Endothelial cell of umbilical vein (primary cell): ENCODE data around the gene AKT2. TPM values are rescaled to one million over a fixed set of nuclear protein-coding genes. Genes with fewer than 3 reads are reported as not detected.

ENCODE experiments used
- BruUV-seq: library from RNA; stranded (reverse); fragments of 400-500 nt; replicated peaks from 2 replicates; lab custom pipeline; 2021; lab: Mats Ljungman, UMichigan
- CTCF ChIA-PET: fragments of 300-600, 350-600 bp; sonication (Branson Sonifier 250); formaldehyde crosslinking; loops from one replicate; lab custom pipeline; 2021; ENCODE audit warnings: antibody characterized with exemption, inconsistent platforms; lab: Charles Lee
- POLR2A ChIA-PET: fragments of 300-600, 350-600 bp; sonication (Branson Sonifier 250); formaldehyde crosslinking; loops from one replicate; lab custom pipeline; 2021; ENCODE audit warnings: antibody characterized with exemption, inconsistent platforms; lab: Charles Lee
- DNase-seq: peaks from one replicate; pipeline ENCODE4 v3.0.0-alpha.2; 2011; ENCODE audit warnings: low read depth, low spot score
- FAIRE-seq: peaks from 2 replicates; lab custom pipeline; 2011; peaks lifted over from hg19 to GRCh38; lab: Jason Lieb, UNC
- H2AFZ ChIP-seq: 2 replicates; pipeline ENCODE4 v1.6.0; 2012; ENCODE audit warnings: low read depth, low read length, control low read depth, inconsistent platforms
- H3K27ac ChIP-seq: 2 replicates; pipeline ENCODE4 v1.5.1; 2011; ENCODE audit warnings: low read depth, mild to moderate bottlenecking, control low read depth, low read length, moderate library complexity; ENCODE audit not compliant: insufficient read depth
- H3K27me3 ChIP-seq, 2 experiments: 2 replicates each; pipeline versions ENCODE4 v1.6.0 to v1.6.1; 2011; ENCODE audit warnings: low read length in 2 of 2, mixed read lengths in 1 of 2; ENCODE audit not compliant: control insufficient read depth in 2 of 2, insufficient read depth in 2 of 2
- H3K36me3 ChIP-seq, 2 experiments: 2 replicates in 1 of 2; 3 replicates in 1 of 2; pipeline ENCODE4 v1.5.1; 2011; ENCODE audit warnings: low read length in 2 of 2, mild to moderate bottlenecking in 1 of 2, moderate library complexity in 1 of 2; ENCODE audit not compliant: control insufficient read depth in 2 of 2, insufficient read depth in 2 of 2; ENCODE audit errors: extremely low read depth in 1 of 2
- H3K4me1 ChIP-seq: 3 replicates; pipeline ENCODE4 v1.5.1; 2011; ENCODE audit warnings: mild to moderate bottlenecking, low read length; ENCODE audit not compliant: control insufficient read depth, insufficient read depth; ENCODE audit errors: extremely low read depth
- H3K4me2 ChIP-seq: 2 replicates; pipeline ENCODE4 v1.6.1; 2011; ENCODE audit warnings: low read length, control low read depth, mixed read lengths; ENCODE audit not compliant: insufficient read depth
- H3K4me3 ChIP-seq, 3 experiments: fragments of 200-600 bp in 1 of 3; sonication (generic), shearing (Covaris generic) in 1 of 3; replicated peaks in 1 of 3; 2 replicates each; pipeline ENCODE4 v1.5.1; 2011 to 2016; ENCODE audit warnings: control low read depth in 3 of 3, low read length in 3 of 3, mild to moderate bottlenecking in 2 of 3, inconsistent platforms in 1 of 3, low read depth in 1 of 3, moderate library complexity in 1 of 3; ENCODE audit not compliant: insufficient read depth in 1 of 3
- H3K79me2 ChIP-seq: 2 replicates; pipeline ENCODE4 v1.6.0; 2012; ENCODE audit warnings: low read length, inconsistent platforms; ENCODE audit not compliant: control insufficient read depth, insufficient read depth
- H3K9ac ChIP-seq: replicated peaks from 2 replicates; pipeline ENCODE3; 2011; ENCODE audit warnings: low read length, control low read depth; ENCODE audit not compliant: insufficient read depth; ENCODE audit errors: extremely low read depth
- H3K9me1 ChIP-seq: replicated peaks from 3 replicates; pipeline ENCODE4 v1.6.0; 2011; ENCODE audit warnings: mild to moderate bottlenecking, low read length; ENCODE audit not compliant: control insufficient read depth, insufficient read depth; ENCODE audit errors: extremely low read depth
- H3K9me3 ChIP-seq: replicated peaks from 2 replicates; pipeline ENCODE4 v1.5.1; 2012; ENCODE audit warnings: low read length, inconsistent platforms; ENCODE audit not compliant: control insufficient read depth, insufficient read depth
- H4K20me1 ChIP-seq: replicated peaks from 2 replicates; pipeline ENCODE3; 2011; ENCODE audit warnings: mild to moderate bottlenecking, low read length; ENCODE audit not compliant: control insufficient read depth, insufficient read depth; ENCODE audit errors: extremely low read depth
- CTCF ChIP-seq, 2 donors: IDR thresholded peaks; 1 replicate in 1 of 2; 2 replicates in 1 of 2; pipeline ENCODE4 v1.5.1; 2011; ENCODE audit warnings: low read length in 2 of 2, mild to moderate bottlenecking in 2 of 2, moderate library complexity in 2 of 2, control low read depth in 1 of 2, inconsistent platforms in 1 of 2, low read depth in 1 of 2; ENCODE audit not compliant: insufficient read depth in 1 of 2; ENCODE audit errors: extremely low read depth in 1 of 2
- EZH2 ChIP-seq: IDR thresholded peaks from 2 replicates; pipeline ENCODE4 v1.6.1; 2012; ENCODE audit warnings: borderline replicate concordance, low read depth, mild to moderate bottlenecking, moderate library complexity, low read length, inconsistent platforms; ENCODE audit not compliant: severe bottlenecking
- FOS ChIP-seq: IDR thresholded peaks from 2 replicates; pipeline ENCODE4 v1.6.1; 2011; ENCODE audit warnings: mild to moderate bottlenecking, low read length, moderate library complexity, borderline replicate concordance; ENCODE audit not compliant: insufficient read depth
- GATA2 ChIP-seq: IDR thresholded peaks from 2 replicates; pipeline ENCODE4 v1.7.0; 2011; ENCODE audit warnings: low read depth, mild to moderate bottlenecking, moderate library complexity, mixed read lengths, low read length; ENCODE audit not compliant: insufficient read length, insufficient read depth
- JUN ChIP-seq: IDR thresholded peaks from 2 replicates; pipeline ENCODE4 v1.6.1; 2011; ENCODE audit warnings: borderline replicate concordance, low read depth; ENCODE audit not compliant: insufficient read length, insufficient read depth
- MAX ChIP-seq: IDR thresholded peaks from 2 replicates; pipeline ENCODE4 v1.6.1; 2011; ENCODE audit not compliant: insufficient read depth, insufficient read length
- MYC ChIP-seq: IDR thresholded peaks from one replicate; pipeline ENCODE4 v1.6.1; 2011; ENCODE audit warnings: mild to moderate bottlenecking, low read depth, low read length
- POLR2A ChIP-seq: IDR thresholded peaks from 2 replicates; pipeline ENCODE4 v1.6.1; 2012; ENCODE audit warnings: low read depth, mild to moderate bottlenecking, control low read depth, low read length
- POLR2AphosphoS5 ChIP-seq: IDR thresholded peaks from 2 replicates; pipeline ENCODE4 v1.6.1; 2012; ENCODE audit warnings: low read depth, mild to moderate bottlenecking, control low read depth, low read length, moderate library complexity; ENCODE audit not compliant: insufficient read depth
- dilution Hi-C: fragments of 300-500 bp; cut with MboI; formaldehyde crosslinking; loops from one replicate; pipeline ENCODE4 v1.15.0; 2019; ENCODE audit warnings: low sequenced_read_pairs; ENCODE audit not compliant: extremely low pct_ligation_motif_present
- intact Hi-C: fragments of 100-400 bp; cut with micrococcal nuclease; formaldehyde crosslinking; loops from one replicate; pipeline ENCODE4 v1.10.0; 2022
- polyA plus RNA-seq, 4 experiments: library from polyadenylated mRNA; depleted of rRNA in 3 of 4; stranded (reverse) in 3 of 4; unstranded in 1 of 4; fragments of >200 nt; gene quantifications; 2 replicates each; pipeline versions ENCODE4 v1.2.1 to v1.2.3, GENCODE V29; 2011 to 2012; ENCODE audit warnings: missing spikeins in 1 of 4
- total RNA-seq: library from RNA; stranded (reverse); gene quantifications from 2 replicates; pipeline ENCODE4 v1.2.3, GENCODE V29; 2021

AKT2 gene
- total and polyA plus RNA-seq, 2 donors (not counting 3 experiments of a cell fraction or from before 2014, with no cell fraction given): 65.2 to 69.8 TPM

DNA sequence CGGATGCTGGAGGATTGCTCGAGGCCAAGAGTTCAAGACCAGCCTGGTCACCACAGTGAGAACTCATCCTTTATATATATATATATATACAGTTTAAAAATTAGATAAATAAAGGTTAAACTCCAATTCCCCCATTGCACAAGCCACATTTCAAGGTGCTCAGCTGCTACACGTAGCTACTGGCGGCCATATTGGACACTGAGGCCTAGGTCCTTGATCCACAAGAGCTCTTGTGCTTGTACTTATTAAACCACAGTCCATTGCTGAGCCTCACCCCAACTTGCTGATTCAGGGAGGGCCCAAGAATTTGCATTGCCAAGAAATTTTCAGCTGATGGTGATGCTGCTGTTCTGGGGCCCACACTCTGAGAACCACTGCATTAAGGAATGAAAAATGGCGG lies 76.5 kb downstream of the AKT2 start:
- no peak overlapping the region for H3K27ac ChIP-seq
- no peaks in the 10 kb centered on the region for H3K36me3 ChIP-seq
- H4K20me1 ChIP-seq: no peaks in the 10 kb centered on the region
- DNase-seq: no peak
- ChIA-PET POLR2A (no interaction called here), CTCF (no interaction called here)
- H3K4me1 ChIP-seq: no peaks in the 10 kb centered on the region
- H3K79me2 ChIP-seq: no peaks in the 10 kb centered on the region
- no peak overlapping the region for H3K9ac ChIP-seq
- intact Hi-C loops (no loop called here), dilution Hi-C loops (no loop called here)
- no peak for FAIRE-seq
- no peaks in the 10 kb centered on the region for H3K27me3 ChIP-seq
- H2AFZ ChIP-seq: no peak overlapping the region
- H3K4me3 ChIP-seq: no peak overlapping the region
- no peaks in the 10 kb centered on the region for H3K9me3 ChIP-seq
- TF ChIP-seq POLR2AphosphoS5 (no peak), FOS (no peak), JUN (no peak), CTCF (IDR thresholded peaks at IDR 0.05; ENCODE audit: extremely low read depth in 1 of 2, insufficient read depth in 1 of 2, low read depth in 1 of 2, low read length in 2 of 2) (no peak), GATA2 (no peak), MAX (no peak), MYC (no peak), EZH2 (no peak), POLR2A (no peak)
- H3K4me2 ChIP-seq: no peak overlapping the region
- H3K9me1 ChIP-seq: no peaks in the 10 kb centered on the region
- BruUV-seq: no TSS peak
